ENCODE data around the gene CTSF. TPM values are rescaled to one million over a fixed set of nuclear protein-coding genes. Genes with fewer than 3 reads are reported as not detected.

Gene CTSF
- total and polyA plus RNA-seq, 12 donors = 17.1 to 75.5 (median 48.5) TPM

DNA sequence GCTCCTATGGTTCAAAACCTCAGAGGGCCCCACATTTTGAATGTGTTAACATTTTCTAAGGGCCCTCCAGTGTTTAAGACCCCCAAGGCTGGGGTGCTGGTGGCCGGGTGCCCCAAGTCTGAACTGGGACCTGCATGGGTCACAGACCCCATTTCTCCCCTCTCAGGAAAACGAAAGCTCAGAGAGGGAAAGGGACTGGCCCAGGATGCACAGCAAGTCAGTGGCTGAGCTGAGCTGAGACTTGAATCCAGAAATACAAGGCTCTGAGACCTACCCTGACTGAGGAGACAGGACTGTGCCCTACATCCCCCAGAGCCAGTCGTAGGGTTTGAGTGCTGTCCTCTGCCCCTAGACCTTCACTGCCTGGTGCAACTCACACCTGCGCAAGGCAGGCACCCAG, 17.5 kb downstream of the CTSF start:
- H3K27me3 ChIP-seq = peaks cover 0 to 5% (median 0%) of the 10 kb centered on the region in 7 donors
- 83 to 88% methylated on average over 4 of the region's 4 CpGs for WGBS, 2 donors
- peaks cover 0 to 12% (median 9%) of the 10 kb centered on the region in 9 donors for H3K4me1 ChIP-seq
- no peak overlapping the region for H3K27ac ChIP-seq
- H3K36me3 ChIP-seq = no peaks in the 10 kb centered on the region
- H3K4me3 ChIP-seq = no peak overlapping the region
- H3K9me3 ChIP-seq = no peaks in the 10 kb centered on the region
- no peak for TF ChIP-seq CTCF (IDR thresholded peaks at IDR 0.05)
- intact Hi-C loops (cut with DNase I) = no loop called here
- ATAC-seq (no peak), DNase-seq (no peak)

GRCh38 chr11:66549696-66550095, 18.7 kb downstream of the CTSF start:
- intact Hi-C loops (cut with DNase I) = loop anchor here in 1 of 10 donors (10.0 kb wide), 1 partner anchor 895 kb away; the partner anchor contains the start of gene CORO1B
- DNase-seq (no peak), ATAC-seq (no peak)
- H3K9me3 ChIP-seq = no peaks in the 10 kb centered on the region
- H3K27ac ChIP-seq = no peak overlapping the region
- WGBS, 2 donors = 80 to 86% methylated on average over 3 of the region's 3 CpGs
- H3K4me3 ChIP-seq = no peak overlapping the region
- H3K4me1 ChIP-seq = peaks cover 0 to 21% (median 18%) of the 10 kb centered on the region in 9 donors
- H3K36me3 ChIP-seq = no peaks in the 10 kb centered on the region
- no peaks in the 10 kb centered on the region for H3K27me3 ChIP-seq
- TF ChIP-seq CTCF (IDR thresholded peaks at IDR 0.05) = no peak

DNA sequence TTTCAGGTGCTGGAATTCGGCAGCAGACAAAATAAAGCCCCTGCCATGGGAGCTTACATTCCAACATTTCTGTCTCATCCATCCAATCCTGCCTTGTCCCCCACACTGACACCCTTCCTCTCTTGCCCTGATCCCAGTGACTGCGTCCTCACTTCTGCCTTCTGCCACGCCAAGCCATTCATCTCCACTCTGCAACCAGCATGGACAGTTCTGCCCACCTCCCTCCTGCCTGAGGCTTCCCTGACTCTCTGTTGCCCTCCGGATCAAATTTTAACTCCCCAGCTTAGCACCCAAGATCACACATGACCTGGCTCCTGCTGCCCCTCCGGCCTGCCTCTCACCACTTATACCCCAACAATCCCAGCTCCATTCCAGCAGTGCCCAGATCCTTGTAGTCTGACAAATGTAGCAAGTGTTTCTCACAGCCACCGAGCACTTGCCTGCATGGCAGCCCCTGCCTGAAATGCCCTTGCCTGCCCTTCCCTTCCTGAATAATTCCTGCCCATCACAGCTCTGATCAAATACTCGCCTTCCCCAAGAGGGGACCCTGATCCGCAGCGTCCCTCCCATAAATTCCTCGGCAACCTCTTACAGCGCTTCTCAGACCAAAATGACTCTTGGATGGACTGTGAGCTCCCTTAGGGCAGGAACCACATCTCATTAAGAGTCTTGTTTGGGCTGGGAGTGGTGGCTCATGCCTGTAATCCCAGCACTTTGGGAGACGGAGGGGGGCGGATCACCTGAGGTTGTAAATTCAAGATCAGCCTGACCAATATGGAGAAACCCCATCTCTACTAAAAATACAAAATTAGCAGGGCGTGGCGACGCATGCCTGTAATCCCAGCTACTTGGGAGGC, 19.4 kb downstream of the CTSF start:
- 54 to 56% methylated on average over 16 of the region's 16 CpGs for WGBS, 2 donors
- no peak overlapping the region for H3K27ac ChIP-seq
- ATAC-seq (no peak), DNase-seq (no peak)
- intact Hi-C loops (cut with DNase I) = loop anchor here in 1 of 10 donors (10.0 kb wide), 1 partner anchor 896 kb away; the partner anchor contains the start of gene CORO1B
- H3K9me3 ChIP-seq = no peaks in the 10 kb centered on the region
- no peak for TF ChIP-seq CTCF (IDR thresholded peaks at IDR 0.05)
- no peaks in the 10 kb centered on the region for H3K27me3 ChIP-seq
- peaks cover under 1 to 27% (median 24%) of the 10 kb centered on the region in 9 donors for H3K4me1 ChIP-seq
- no peak overlapping the region for H3K4me3 ChIP-seq
- H3K36me3 ChIP-seq = no peaks in the 10 kb centered on the region

GRCh38 chr11:66548041-66548440, 20.4 kb downstream of the CTSF start:
- H3K9me3 ChIP-seq = no peaks in the 10 kb centered on the region
- no peaks in the 10 kb centered on the region for H3K27me3 ChIP-seq
- no peak overlapping the region for H3K4me3 ChIP-seq
- intact Hi-C loops (cut with DNase I) = loop anchor here in 1 of 10 donors (10.0 kb wide), 1 partner anchor 897 kb away; the partner anchor contains the start of gene CORO1B
- DNase-seq (no peak), ATAC-seq (no peak)
- H3K36me3 ChIP-seq = peaks cover 0 to 5% (median 0%) of the 10 kb centered on the region in 9 donors
- peaks cover 3 to 36% (median 31%) of the 10 kb centered on the region in 9 donors for H3K4me1 ChIP-seq
- no peak for TF ChIP-seq CTCF (IDR thresholded peaks at IDR 0.05)
- no peak overlapping the region for H3K27ac ChIP-seq
- 55 to 62% methylated on average over 11 of the region's 11 CpGs for WGBS, 2 donors

Measured in heart right ventricle (tissue), 16 donors.